ENCODE data around the gene LAMB1. TPM values are rescaled to one million over a fixed set of nuclear protein-coding genes. Genes with fewer than 3 reads are reported as not detected.

The LAMB1 gene
- total RNA-seq, 1 experiment from 2014 or later: 127 TPM

- DNase-seq (ENCODE audit: low read depth): no peak
- in situ Hi-C loops (cut with HindIII; ENCODE audit: low pct_unique_long_range_greater_than_20kb, low sequenced_read_pairs): no loop called here
These were observed 22.2 kb downstream of the LAMB1 start for GRCh38 chr7:107980671-107981190.

GRCh38 chr7:107980171-107980570 lies 22.8 kb downstream of the LAMB1 start:
- DNase-seq (ENCODE audit: low read depth): no peak

GRCh38 chr7:107978815-107979408 lies 24.0 kb downstream of the LAMB1 start:
- in situ Hi-C loops (cut with HindIII; ENCODE audit: low pct_unique_long_range_greater_than_20kb, low sequenced_read_pairs): no loop called here
- no peak for DNase-seq (ENCODE audit: low read depth)

More at GRCh38 chr7:107980171-107980570, 22.8 kb downstream of the LAMB1 start:
- in situ Hi-C loops (cut with HindIII; ENCODE audit: low pct_unique_long_range_greater_than_20kb, low sequenced_read_pairs): no loop called here

GRCh38 chr7:107977048-107977447 lies 25.9 kb downstream of the LAMB1 start:
- in situ Hi-C loops (cut with HindIII; ENCODE audit: low pct_unique_long_range_greater_than_20kb, low sequenced_read_pairs): no loop called here
- no peak for DNase-seq (ENCODE audit: low read depth)

GRCh38 chr7:107976620-107977019 lies 26.3 kb downstream of the LAMB1 start:
- no peak for DNase-seq (ENCODE audit: low read depth)
- in situ Hi-C loops (cut with HindIII; ENCODE audit: low pct_unique_long_range_greater_than_20kb, low sequenced_read_pairs): no loop called here

DNA sequence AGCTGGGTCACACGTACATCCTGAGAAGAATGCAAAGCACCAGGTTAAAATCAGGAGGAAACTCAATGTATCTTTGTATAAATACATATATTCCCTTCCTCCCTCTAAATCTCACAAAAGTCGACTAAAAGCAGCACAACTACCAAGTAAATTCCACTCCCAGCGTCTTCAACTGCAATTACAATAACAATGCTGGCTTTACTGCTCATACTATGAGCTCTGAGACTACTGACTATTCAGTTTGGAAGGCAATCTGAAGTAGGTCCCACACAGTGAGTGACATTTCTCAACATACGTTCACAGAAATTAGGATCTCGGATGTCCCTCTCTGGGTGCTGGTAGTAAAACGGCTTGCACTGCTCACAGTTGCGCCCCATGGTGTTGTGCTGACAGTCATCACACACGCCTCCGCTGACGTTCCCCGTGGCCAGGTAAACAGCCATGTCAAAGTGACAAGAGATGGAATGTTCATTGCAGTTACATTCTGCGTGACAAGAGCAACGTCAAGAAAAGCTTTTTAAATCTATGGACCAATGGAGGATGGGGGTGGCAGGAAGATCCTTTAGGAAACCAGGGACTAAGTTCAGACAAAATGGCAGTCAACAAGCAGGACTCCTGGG lies 27.5 kb downstream of the LAMB1 start:
- no peak for DNase-seq (ENCODE audit: low read depth)
- in situ Hi-C loops (cut with HindIII; ENCODE audit: low pct_unique_long_range_greater_than_20kb, low sequenced_read_pairs): no loop called here

DNA sequence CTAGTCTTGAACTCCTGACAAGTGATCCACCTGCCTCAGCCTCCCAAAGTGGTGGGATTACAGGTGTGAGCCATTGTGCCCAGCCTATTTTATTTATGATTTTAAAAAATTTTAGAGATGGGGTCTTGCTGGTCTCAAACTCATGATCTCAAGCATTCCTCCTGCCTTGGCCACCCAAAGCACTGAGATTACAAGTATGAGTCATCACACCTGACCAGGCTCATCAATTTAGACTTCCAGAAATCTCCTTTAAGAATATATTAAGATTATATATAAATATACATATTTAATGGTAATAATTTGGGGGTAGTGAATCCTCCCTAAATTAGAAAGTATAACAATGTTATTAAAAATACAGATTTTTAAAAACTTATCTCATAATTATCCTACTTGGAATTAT lies 29.1 kb downstream of the LAMB1 start:
- in situ Hi-C loops (cut with HindIII; ENCODE audit: low pct_unique_long_range_greater_than_20kb, low sequenced_read_pairs): no loop called here

DNA sequence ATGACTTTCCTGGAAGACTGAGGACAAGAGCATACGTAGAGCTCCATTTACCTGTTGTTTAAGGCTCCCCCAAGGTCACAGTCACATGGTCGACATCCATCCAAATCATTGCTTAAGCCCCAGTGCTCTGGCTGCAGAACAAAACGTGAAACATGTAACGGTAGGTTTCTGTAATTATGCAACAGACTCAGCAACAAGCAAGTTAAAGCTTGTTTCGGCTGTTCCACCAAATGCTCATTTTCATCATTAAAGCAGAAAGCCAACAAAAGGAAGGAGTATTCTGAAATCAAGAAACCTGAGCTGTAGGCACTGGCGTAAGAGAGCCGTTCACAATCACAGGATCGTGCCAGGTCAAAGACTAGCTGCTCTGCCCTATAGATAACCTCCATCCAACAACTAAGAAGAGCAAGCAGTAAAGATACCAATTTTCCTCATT lies 30.0 kb downstream of the LAMB1 start:
- in situ Hi-C loops (cut with HindIII; ENCODE audit: low pct_unique_long_range_greater_than_20kb, low sequenced_read_pairs): no loop called here
- DNase-seq (ENCODE audit: low read depth): no peak

More for the DNA sequence above, 29.1 kb downstream of the LAMB1 start:
- DNase-seq (ENCODE audit: low read depth): no peak

DNA sequence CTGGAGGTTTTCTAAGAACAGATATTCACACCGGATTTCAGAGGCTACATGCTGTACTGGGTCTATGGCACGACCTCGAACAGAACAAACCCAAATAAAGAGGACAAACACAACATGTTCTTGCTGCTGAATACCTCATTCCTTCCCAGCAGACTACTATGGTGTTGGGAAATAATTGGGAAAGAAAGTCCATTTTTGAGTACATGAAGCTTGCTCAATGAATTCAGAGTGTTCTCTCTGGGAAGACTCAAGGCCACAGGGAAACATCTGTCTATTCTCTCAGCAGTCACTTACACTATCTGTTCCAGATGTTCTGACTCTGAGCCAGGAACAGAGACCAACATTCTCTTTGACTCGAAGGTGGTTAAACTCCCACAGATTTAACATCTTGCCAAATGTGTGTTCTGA lies 30.9 kb downstream of the LAMB1 start:
- in situ Hi-C loops (cut with HindIII; ENCODE audit: low pct_unique_long_range_greater_than_20kb, low sequenced_read_pairs): no loop called here

GRCh38 chr7:107971613-107972012 lies 31.3 kb downstream of the LAMB1 start:
- DNase-seq (ENCODE audit: low read depth): no peak
- in situ Hi-C loops (cut with HindIII; ENCODE audit: low pct_unique_long_range_greater_than_20kb, low sequenced_read_pairs): no loop called here

More for the DNA sequence above, 30.9 kb downstream of the LAMB1 start:
- no peak for DNase-seq (ENCODE audit: low read depth)

DNA sequence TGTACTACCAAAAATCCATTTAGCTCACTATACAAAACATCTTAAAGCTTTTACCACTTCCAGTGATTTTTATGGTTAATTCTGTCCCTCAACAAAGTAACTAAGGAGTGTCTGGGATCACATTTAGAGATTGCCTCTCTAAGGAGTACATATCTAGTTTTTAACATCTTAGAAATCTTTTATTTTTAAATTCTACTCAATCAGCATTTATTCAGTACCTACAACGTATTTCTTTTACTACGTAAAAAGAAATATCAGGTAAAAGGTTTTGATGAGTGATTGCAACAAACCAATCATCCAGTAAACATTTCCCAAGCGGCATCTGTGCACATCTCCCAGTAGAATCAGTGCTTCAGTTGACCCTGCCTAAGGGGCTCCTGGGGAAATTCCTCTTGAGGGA lies 31.9 kb downstream of the LAMB1 start:
- in situ Hi-C loops (cut with HindIII; ENCODE audit: low pct_unique_long_range_greater_than_20kb, low sequenced_read_pairs): no loop called here
- no peak for DNase-seq (ENCODE audit: low read depth)

- no peak for DNase-seq (ENCODE audit: low read depth)
- in situ Hi-C loops (cut with HindIII; ENCODE audit: low pct_unique_long_range_greater_than_20kb, low sequenced_read_pairs): no loop called here
These were observed 33.1 kb downstream of the LAMB1 start for GRCh38 chr7:107969856-107970255.

- in situ Hi-C loops (cut with HindIII; ENCODE audit: low pct_unique_long_range_greater_than_20kb, low sequenced_read_pairs): no loop called here
- no peak for DNase-seq (ENCODE audit: low read depth)
These were observed 34.5 kb downstream of the LAMB1 start for GRCh38 chr7:107968449-107968848.

- in situ Hi-C loops (cut with HindIII; ENCODE audit: low pct_unique_long_range_greater_than_20kb, low sequenced_read_pairs): no loop called here
- DNase-seq (ENCODE audit: low read depth): no peak
These were observed 35.5 kb downstream of the LAMB1 start for GRCh38 chr7:107967420-107967819.

GRCh38 chr7:107966711-107967110 lies 36.2 kb downstream of the LAMB1 start:
- peak; percentile 74 for DNase-seq (ENCODE audit: low read depth)
- in situ Hi-C loops (cut with HindIII; ENCODE audit: low pct_unique_long_range_greater_than_20kb, low sequenced_read_pairs): no loop called here

GRCh38 chr7:107964510-107964909 lies 38.5 kb downstream of the LAMB1 start:
- DNase-seq (ENCODE audit: low read depth): peak; percentile 20
- in situ Hi-C loops (cut with HindIII; ENCODE audit: low pct_unique_long_range_greater_than_20kb, low sequenced_read_pairs): no loop called here

DNA sequence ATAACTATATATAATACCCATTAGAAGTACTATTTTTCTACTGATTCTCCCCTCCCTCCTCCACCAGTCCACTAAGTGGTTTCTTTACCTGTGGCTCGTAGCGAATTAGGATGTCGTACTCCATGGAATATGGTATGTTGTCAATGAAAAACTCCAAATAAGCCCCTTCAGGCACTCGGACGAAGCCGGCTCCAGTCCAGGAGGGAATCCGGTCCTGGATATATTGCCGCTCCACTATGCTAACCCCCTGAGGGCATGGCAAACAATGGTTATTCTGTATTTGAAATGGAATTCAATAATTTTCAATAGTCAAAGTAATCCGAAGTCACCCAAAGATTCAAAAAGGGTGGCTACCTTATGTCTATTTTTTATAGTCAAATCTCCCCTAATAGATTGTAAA lies 40.1 kb downstream of the LAMB1 start:
- in situ Hi-C loops (cut with HindIII; ENCODE audit: low pct_unique_long_range_greater_than_20kb, low sequenced_read_pairs): no loop called here
- no peak for DNase-seq (ENCODE audit: low read depth)

- in situ Hi-C loops (cut with HindIII; ENCODE audit: low pct_unique_long_range_greater_than_20kb, low sequenced_read_pairs): no loop called here
- no peak for DNase-seq (ENCODE audit: low read depth)
These were observed 41.6 kb downstream of the LAMB1 start for GRCh38 chr7:107961405-107961804.

DNA sequence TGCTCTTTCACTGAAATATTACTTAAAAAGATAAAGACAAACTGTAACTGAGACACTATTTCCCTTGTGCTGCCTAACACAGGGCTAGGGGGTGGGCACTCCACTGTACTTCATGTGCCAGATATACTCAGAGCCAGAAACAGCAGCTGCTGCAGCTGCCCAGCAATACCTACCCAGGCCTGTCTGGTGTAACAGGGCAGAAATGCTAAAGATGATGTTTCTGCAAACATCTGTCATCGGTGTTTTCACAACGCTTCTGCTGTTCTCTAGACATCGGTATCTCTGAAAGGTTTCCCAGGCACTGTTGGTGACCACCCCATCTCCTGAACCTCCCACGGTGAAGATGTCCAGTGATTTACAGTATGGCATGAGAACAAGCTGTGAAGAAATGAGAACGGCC lies 42.7 kb downstream of the LAMB1 start:
- no peak for DNase-seq (ENCODE audit: low read depth)
- in situ Hi-C loops (cut with HindIII; ENCODE audit: low pct_unique_long_range_greater_than_20kb, low sequenced_read_pairs): no loop called here

GRCh38 chr7:107959527-107959898 lies 43.4 kb downstream of the LAMB1 start:
- DNase-seq (ENCODE audit: low read depth): no peak
- in situ Hi-C loops (cut with HindIII; ENCODE audit: low pct_unique_long_range_greater_than_20kb, low sequenced_read_pairs): no loop called here
